Measurements from ENCODE around the gene LMF2.
"Not testable (repeated sequence)": the region's sequence is repeated elsewhere in the genome, so short reads cannot be mapped to it uniquely, and the experiment has no call there.

The LMF2 gene

GRCh38 chr22:50522806-50523438 is 15.4 kb upstream of the LMF2 start:
- Mint-ChIP-seq H3K27me3 (ENCODE audit: low read depth) (no peaks in the 10 kb centered on the region), H3K4me3 (no peak overlapping the region), H3K4me1 (ENCODE audit: low read depth) (peaks cover 19% of the 10 kb centered on the region), H3K36me3 (ENCODE audit: low read depth) (peaks cover 19% of the 10 kb centered on the region), H3K9me3 (no peaks in the 10 kb centered on the region), H3K27ac (no peak overlapping the region)

GRCh38 chr22:50522208-50522805 is 14.8 kb upstream of the LMF2 start:
- Mint-ChIP-seq H3K4me3 (no peak overlapping the region), H3K27me3 (ENCODE audit: low read depth) (no peaks in the 10 kb centered on the region), H3K27ac (no peak overlapping the region), H3K4me1 (ENCODE audit: low read depth) (peaks cover 13% of the 10 kb centered on the region), H3K36me3 (ENCODE audit: low read depth) (peaks cover 19% of the 10 kb centered on the region), H3K9me3 (no peaks in the 10 kb centered on the region)

GRCh38 chr22:50521710-50522109 is 14.2 kb upstream of the LMF2 start:
- Mint-ChIP-seq H3K36me3 (ENCODE audit: low read depth) (peaks cover 19% of the 10 kb centered on the region), H3K27ac (no peak overlapping the region), H3K4me1 (ENCODE audit: low read depth) (peaks cover 7% of the 10 kb centered on the region), H3K9me3 (no peaks in the 10 kb centered on the region), H3K27me3 (ENCODE audit: low read depth) (no peaks in the 10 kb centered on the region), H3K4me3 (no peak overlapping the region)

- H3K4me3 Mint-ChIP-seq: no peak overlapping the region
- H3K9me3 Mint-ChIP-seq: no peaks in the 10 kb centered on the region
- H3K4me1 Mint-ChIP-seq (ENCODE audit: low read depth): peaks cover 7% of the 10 kb centered on the region
- no peak overlapping the region for H3K27ac Mint-ChIP-seq
- peaks cover 19% of the 10 kb centered on the region for H3K36me3 Mint-ChIP-seq (ENCODE audit: low read depth)
- H3K27me3 Mint-ChIP-seq (ENCODE audit: low read depth): no peaks in the 10 kb centered on the region
These were observed 13.4 kb upstream of the LMF2 start for GRCh38 chr22:50520826-50521453.

- H3K4me1 Mint-ChIP-seq (ENCODE audit: low read depth); H3K9me3 Mint-ChIP-seq; H3K4me3 Mint-ChIP-seq; H3K27me3 Mint-ChIP-seq (ENCODE audit: low read depth); H3K27ac Mint-ChIP-seq: not testable (repeated sequence)
- H3K36me3 Mint-ChIP-seq (ENCODE audit: low read depth): peaks cover 23% of the 10 kb centered on the region
These were observed 12.7 kb upstream of the LMF2 start for GRCh38 chr22:50520184-50520583.

GRCh38 chr22:50519151-50519550 is 11.6 kb upstream of the LMF2 start:
- H3K4me3 Mint-ChIP-seq: no peak overlapping the region

GRCh38 chr22:50518606-50519005 is 11.1 kb upstream of the LMF2 start:
- no peaks in the 10 kb centered on the region for H3K27me3 Mint-ChIP-seq (ENCODE audit: low read depth)
- H3K9me3 Mint-ChIP-seq: no peaks in the 10 kb centered on the region
- peaks cover 5% of the 10 kb centered on the region for H3K4me1 Mint-ChIP-seq (ENCODE audit: low read depth)
- H3K4me3 Mint-ChIP-seq: no peak overlapping the region
- H3K27ac Mint-ChIP-seq: no peak overlapping the region
- peaks cover 21% of the 10 kb centered on the region for H3K36me3 Mint-ChIP-seq (ENCODE audit: low read depth)

More at GRCh38 chr22:50519151-50519550, 11.6 kb upstream of the LMF2 start:
- Mint-ChIP-seq H3K9me3 (no peaks in the 10 kb centered on the region), H3K4me1 (ENCODE audit: low read depth) (peaks cover 4% of the 10 kb centered on the region), H3K27me3 (ENCODE audit: low read depth) (no peaks in the 10 kb centered on the region), H3K36me3 (ENCODE audit: low read depth) (peaks cover 21% of the 10 kb centered on the region), H3K27ac (no peak overlapping the region)

GRCh38 chr22:50517495-50518260 is 10.2 kb upstream of the LMF2 start:
- H3K36me3 Mint-ChIP-seq (ENCODE audit: low read depth): peaks cover 21% of the 10 kb centered on the region
- H3K27me3 Mint-ChIP-seq (ENCODE audit: low read depth): no peaks in the 10 kb centered on the region
- no peaks in the 10 kb centered on the region for H3K9me3 Mint-ChIP-seq
- no peak overlapping the region for H3K4me3 Mint-ChIP-seq
- no peak overlapping the region for H3K27ac Mint-ChIP-seq
- H3K4me1 Mint-ChIP-seq (ENCODE audit: low read depth): peaks cover 9% of the 10 kb centered on the region

GRCh38 chr22:50516891-50517290 is 9.4 kb upstream of the LMF2 start:
- peaks cover 14% of the 10 kb centered on the region for H3K4me1 Mint-ChIP-seq (ENCODE audit: low read depth)
- no peaks in the 10 kb centered on the region for H3K27me3 Mint-ChIP-seq (ENCODE audit: low read depth)
- no peak overlapping the region for H3K4me3 Mint-ChIP-seq
- no peak overlapping the region for H3K27ac Mint-ChIP-seq
- peaks cover 21% of the 10 kb centered on the region for H3K36me3 Mint-ChIP-seq (ENCODE audit: low read depth)
- H3K9me3 Mint-ChIP-seq: no peaks in the 10 kb centered on the region

GRCh38 chr22:50516068-50516467 is 8.6 kb upstream of the LMF2 start:
- Mint-ChIP-seq H3K27me3 (ENCODE audit: low read depth) (no peaks in the 10 kb centered on the region), H3K4me1 (ENCODE audit: low read depth) (peaks cover 15% of the 10 kb centered on the region), H3K9me3 (no peaks in the 10 kb centered on the region), H3K36me3 (ENCODE audit: low read depth) (peaks cover 21% of the 10 kb centered on the region), H3K27ac (no peak overlapping the region), H3K4me3 (no peak overlapping the region)

- H3K4me3 Mint-ChIP-seq: no peak overlapping the region
- no peaks in the 10 kb centered on the region for H3K9me3 Mint-ChIP-seq
- H3K27me3 Mint-ChIP-seq (ENCODE audit: low read depth): no peaks in the 10 kb centered on the region
- H3K4me1 Mint-ChIP-seq (ENCODE audit: low read depth): peaks cover 25% of the 10 kb centered on the region
- H3K27ac Mint-ChIP-seq: no peak overlapping the region
- H3K36me3 Mint-ChIP-seq (ENCODE audit: low read depth): peaks cover 15% of the 10 kb centered on the region
These were observed 5.7 kb upstream of the LMF2 start for GRCh38 chr22:50513175-50513574.

GRCh38 chr22:50508897-50509296 is 1.4 kb upstream of the LMF2 start:
- H3K27ac Mint-ChIP-seq: peak overlapping the region; percentile 91
- no peaks in the 10 kb centered on the region for H3K9me3 Mint-ChIP-seq
- peaks cover 21% of the 10 kb centered on the region for H3K4me1 Mint-ChIP-seq (ENCODE audit: low read depth)
- H3K36me3 Mint-ChIP-seq (ENCODE audit: low read depth): peaks cover 7% of the 10 kb centered on the region
- peak overlapping the region; percentile 91 for H3K4me3 Mint-ChIP-seq
- H3K27me3 Mint-ChIP-seq (ENCODE audit: low read depth): no peaks in the 10 kb centered on the region

GRCh38 chr22:50507991-50508884 is 736 bp upstream of the LMF2 start, which contains the start of gene NCAPH2:
Gene NCAPH2, plus strand, starts transcription at chr22:50508224. Its CDS starts 114 bp downstream, at chr22:50508338.
- Mint-ChIP-seq H3K4me3 (peak within 1 kb of the TSS; percentile 96), H3K36me3 (ENCODE audit: low read depth) (peaks cover 7% of the 10 kb centered on the region), H3K4me1 (ENCODE audit: low read depth) (peaks cover 19% of the 10 kb centered on the region), H3K27me3 (ENCODE audit: low read depth) (no peaks in the 10 kb centered on the region), H3K9me3 (no peaks in the 10 kb centered on the region), H3K27ac (peak within 1 kb of the TSS; percentile 96)

Measured in T-helper 1 cell treated with Interleukin-12 subunit alpha and Interleukin-12 subunit beta and Interleukin-4 antibody, amounts not matched to agents 30 μg/mL and 1 μg/mL, for 36 hours (primary cell).